Ovary (tissue), 1 donor: ENCODE measurements around the gene KIF26B.

Source experiments
- EP300 ChIP-seq: sonication (generic); formaldehyde crosslinking; IDR thresholded peaks from one replicate; pipeline ENCODE4 v1.6.1; 2017; ENCODE audit warnings: antibody characterized with exemption
- POLR2A ChIP-seq: fragments of 450-650 bp; IDR thresholded peaks from one replicate; pipeline ENCODE4 v1.6.1; 2017; ENCODE audit warnings: antibody characterized with exemption, mild to moderate bottlenecking, moderate library complexity

DNA sequence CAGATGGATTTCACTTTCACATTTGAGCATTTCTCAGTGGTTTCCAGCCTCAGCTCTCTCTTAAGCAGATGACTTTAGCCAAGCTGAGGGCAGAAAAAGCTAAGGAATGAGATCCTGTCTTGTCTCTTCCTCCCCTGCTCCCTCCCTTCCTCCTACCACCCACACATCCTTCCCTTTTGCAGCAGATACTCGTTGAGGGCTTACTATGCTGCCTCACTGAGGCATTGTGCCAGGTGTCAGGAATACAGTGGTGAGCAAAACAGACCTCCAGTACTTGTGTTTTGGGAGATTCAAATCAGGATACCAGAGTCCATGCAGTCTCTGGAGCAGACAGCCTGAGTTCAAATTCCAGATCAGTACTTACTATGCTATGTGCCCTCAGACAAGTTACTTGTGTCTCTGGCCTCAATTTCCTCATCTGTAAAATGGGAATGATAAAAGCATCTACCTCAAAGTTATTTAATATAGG lies 43.2 kb downstream of the KIF26B start:
- no peak for TF ChIP-seq POLR2A
- TF ChIP-seq EP300: no peak
